Body of pancreas (tissue), 4 donors: ENCODE results near the gene RPRD1B. TPM values are rescaled to one million over a fixed set of nuclear protein-coding genes. Genes with fewer than 3 reads are reported as not detected.

Experiments used
- ATAC-seq: fragments of 150-250 bp; one replicate; pipeline ENCODE4 v1.9.1; 2016
- DNase-seq, 4 donors: peaks; one replicate each; pipeline ENCODE4 v3.0.0-alpha.2; 2019
- H3K27ac ChIP-seq, 4 donors: fragments of 200-600 bp; sonication (generic); 1 replicate in 3 of 4; 2 replicates in 1 of 4; pipeline versions ENCODE4 v1.5.1 to v1.6.1; 2016 to 2019; ENCODE audit warnings: mild to moderate bottlenecking in 1 of 4, mixed read lengths in 1 of 4, moderate library complexity in 1 of 4
- H3K27me3 ChIP-seq, 2 donors: fragments of 200-600 bp; sonication (generic); one replicate each; pipeline ENCODE4 v1.6.0; 2016; ENCODE audit warnings: mild to moderate bottlenecking in 1 of 2
- H3K36me3 ChIP-seq, 2 donors: fragments of 200-600 bp; sonication (generic); replicated peaks in 1 of 2; 2 replicates each; pipeline ENCODE4 v1.5.1; 2016; ENCODE audit warnings: low read depth in 2 of 2; ENCODE audit not compliant: insufficient read depth in 1 of 2
- H3K4me1 ChIP-seq: fragments of 200-600 bp; sonication (generic); one replicate; pipeline ENCODE4 v1.6.0; 2016
- H3K4me3 ChIP-seq, 2 donors: fragments of 200-600 bp; sonication (generic); 1 replicate in 1 of 2; 2 replicates in 1 of 2; pipeline ENCODE4 v1.5.1; 2016 to 2019
- H3K9me3 ChIP-seq, 3 donors: fragments of 200-600 bp; sonication (generic); 1 replicate in 2 of 3; 2 replicates in 1 of 3; pipeline ENCODE4 v1.5.1; 2016
- POLR2A ChIP-seq, 3 donors: fragments of 450-650 bp; IDR thresholded peaks; one replicate each; pipeline ENCODE4 v1.6.1; 2016; ENCODE audit warnings: antibody characterized with exemption in 3 of 3, mild to moderate bottlenecking in 2 of 3
- WGBS, 2 donors: methylation state at CpG; one replicate each; pipeline ENCODE4 v1.1.5; 2017; 5-methylcytosine and 5-hydroxymethylcytosine counted together
- intact Hi-C: fragments of 100-400 bp; cut with DNase I; formaldehyde crosslinking; loops from one replicate; pipeline ENCODE4 v1.15.1; 2023
- total RNA-seq, 2 donors: library from RNA; depleted of rRNA; stranded (reverse); fragments of >200 nt; gene quantifications; one replicate each; pipeline ENCODE4 v1.1.0, GENCODE V29; 2016
- TF ChIP-seq, protein P1 (sequence below), 7 experiments: fragments of 450-650 bp in 4 of 7; fragments of 200-600 bp in 3 of 7; sonication (generic) in 3 of 7; IDR thresholded peaks; one replicate each; pipeline ENCODE4 v1.5.1; 2016 to 2019; ENCODE audit warnings: antibody characterized with exemption in 7 of 7

RPRD1B gene
- total RNA-seq, 2 donors from 2014 or later = 8.8 to 12.5 TPM

DNA sequence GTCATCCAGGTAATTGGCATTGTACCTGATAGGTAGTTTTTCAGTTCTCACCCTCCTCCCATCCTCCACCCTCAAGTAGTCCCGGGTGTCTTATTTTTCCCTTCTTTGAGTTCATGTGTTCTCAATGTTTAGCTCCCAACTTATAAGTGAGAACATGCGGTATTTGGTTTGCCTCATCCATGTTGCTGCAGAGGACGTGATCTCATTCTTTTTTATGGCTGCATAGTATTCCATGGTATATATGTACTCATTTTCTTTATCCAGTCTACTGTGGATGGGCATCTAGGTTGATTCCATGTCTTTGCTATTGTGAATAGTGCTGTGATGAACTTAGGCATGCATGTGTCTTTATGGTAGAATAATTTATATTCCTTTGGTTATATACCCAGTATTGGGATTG lies 45.8 kb downstream of the RPRD1B start:
- TF ChIP-seq, protein P1, sequence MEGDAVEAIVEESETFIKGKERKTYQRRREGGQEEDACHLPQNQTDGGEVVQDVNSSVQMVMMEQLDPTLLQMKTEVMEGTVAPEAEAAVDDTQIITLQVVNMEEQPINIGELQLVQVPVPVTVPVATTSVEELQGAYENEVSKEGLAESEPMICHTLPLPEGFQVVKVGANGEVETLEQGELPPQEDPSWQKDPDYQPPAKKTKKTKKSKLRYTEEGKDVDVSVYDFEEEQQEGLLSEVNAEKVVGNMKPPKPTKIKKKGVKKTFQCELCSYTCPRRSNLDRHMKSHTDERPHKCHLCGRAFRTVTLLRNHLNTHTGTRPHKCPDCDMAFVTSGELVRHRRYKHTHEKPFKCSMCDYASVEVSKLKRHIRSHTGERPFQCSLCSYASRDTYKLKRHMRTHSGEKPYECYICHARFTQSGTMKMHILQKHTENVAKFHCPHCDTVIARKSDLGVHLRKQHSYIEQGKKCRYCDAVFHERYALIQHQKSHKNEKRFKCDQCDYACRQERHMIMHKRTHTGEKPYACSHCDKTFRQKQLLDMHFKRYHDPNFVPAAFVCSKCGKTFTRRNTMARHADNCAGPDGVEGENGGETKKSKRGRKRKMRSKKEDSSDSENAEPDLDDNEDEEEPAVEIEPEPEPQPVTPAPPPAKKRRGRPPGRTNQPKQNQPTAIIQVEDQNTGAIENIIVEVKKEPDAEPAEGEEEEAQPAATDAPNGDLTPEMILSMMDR (IDR thresholded peaks at IDR 0.05) = no peak
- TF ChIP-seq POLR2A (IDR thresholded peaks at IDR 0.05) = no peak
- peaks cover 0 to 6% of the 10 kb centered on the region in 2 donors for H3K36me3 ChIP-seq
- DNase-seq = no peak
- no peak overlapping the region for H3K4me3 ChIP-seq
- WGBS, 2 donors = 95 to 99% methylated on average over 3 of the region's 3 CpGs
- H3K27me3 ChIP-seq = no peaks in the 10 kb centered on the region
- no peaks in the 10 kb centered on the region for H3K9me3 ChIP-seq
- no peak overlapping the region for H3K27ac ChIP-seq
- intact Hi-C loops = no loop called here
- no peak for ATAC-seq
- peaks cover 10% of the 10 kb centered on the region for H3K4me1 ChIP-seq

DNA sequence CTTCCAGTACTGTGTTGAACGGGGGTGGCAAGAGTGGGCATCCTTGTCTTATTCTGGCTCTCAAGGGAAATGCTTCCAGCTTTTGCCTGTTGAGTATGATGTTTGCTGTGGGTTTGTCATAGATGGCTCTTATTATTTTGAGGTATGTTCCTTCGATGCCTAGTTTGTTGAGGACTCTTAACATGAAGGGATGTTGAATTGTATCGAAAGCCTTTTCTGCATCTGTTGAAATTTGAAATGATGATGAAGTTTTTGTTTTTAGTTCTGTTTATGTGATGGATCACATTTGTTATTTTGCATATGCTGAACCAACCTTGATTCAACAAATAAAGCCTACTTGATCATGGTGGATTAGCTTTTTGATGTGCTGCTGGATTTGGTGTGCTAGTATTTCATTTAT lies 48.0 kb downstream of the RPRD1B start:
- intact Hi-C loops = no loop called here
- no peak overlapping the region for H3K27ac ChIP-seq
- ATAC-seq (no peak), DNase-seq (no peak)
- no peaks in the 10 kb centered on the region for H3K27me3 ChIP-seq
- 72 to 100% methylated on average over 3 of the region's 3 CpGs for whole genome bisulfite sequencing, 2 donors
- no peak for TF ChIP-seq POLR2A (IDR thresholded peaks at IDR 0.05)
- TF ChIP-seq, protein P1 (IDR thresholded peaks at IDR 0.05) = no peak
- peaks cover 0 to 8% of the 10 kb centered on the region in 2 donors for H3K36me3 ChIP-seq
- peaks cover 4% of the 10 kb centered on the region for H3K4me1 ChIP-seq
- H3K9me3 ChIP-seq = no peaks in the 10 kb centered on the region
- no peak overlapping the region for H3K4me3 ChIP-seq

DNA sequence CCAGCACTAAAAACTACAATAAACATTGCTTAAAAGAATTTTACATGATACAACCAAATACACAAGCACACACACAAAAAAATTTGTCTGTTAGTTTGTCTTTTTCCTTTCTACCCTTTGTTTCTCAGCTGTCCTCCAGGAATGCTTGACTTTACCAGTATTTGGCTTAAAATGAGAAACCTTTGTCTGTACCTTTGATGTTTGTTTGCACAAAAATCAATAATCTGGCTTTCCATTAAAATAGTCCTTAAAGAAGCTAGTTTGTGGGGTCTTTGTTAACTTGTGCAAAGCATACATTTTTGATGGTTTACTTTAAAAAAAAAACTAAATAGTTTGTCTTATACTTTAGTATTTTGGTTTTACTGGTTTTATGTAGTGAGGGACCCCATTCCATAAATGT lies 49.3 kb downstream of the RPRD1B start:
- H3K4me1 ChIP-seq = peaks cover 4% of the 10 kb centered on the region
- ATAC-seq (no peak), DNase-seq (no peak)
- TF ChIP-seq, protein P1 (IDR thresholded peaks at IDR 0.05) = no peak
- TF ChIP-seq POLR2A (IDR thresholded peaks at IDR 0.05) = no peak
- no peak overlapping the region for H3K4me3 ChIP-seq
- peaks cover 0 to 7% of the 10 kb centered on the region in 2 donors for H3K36me3 ChIP-seq
- intact Hi-C loops = no loop called here
- no peaks in the 10 kb centered on the region for H3K27me3 ChIP-seq
- H3K27ac ChIP-seq = no peak overlapping the region
- no peaks in the 10 kb centered on the region for H3K9me3 ChIP-seq

DNA sequence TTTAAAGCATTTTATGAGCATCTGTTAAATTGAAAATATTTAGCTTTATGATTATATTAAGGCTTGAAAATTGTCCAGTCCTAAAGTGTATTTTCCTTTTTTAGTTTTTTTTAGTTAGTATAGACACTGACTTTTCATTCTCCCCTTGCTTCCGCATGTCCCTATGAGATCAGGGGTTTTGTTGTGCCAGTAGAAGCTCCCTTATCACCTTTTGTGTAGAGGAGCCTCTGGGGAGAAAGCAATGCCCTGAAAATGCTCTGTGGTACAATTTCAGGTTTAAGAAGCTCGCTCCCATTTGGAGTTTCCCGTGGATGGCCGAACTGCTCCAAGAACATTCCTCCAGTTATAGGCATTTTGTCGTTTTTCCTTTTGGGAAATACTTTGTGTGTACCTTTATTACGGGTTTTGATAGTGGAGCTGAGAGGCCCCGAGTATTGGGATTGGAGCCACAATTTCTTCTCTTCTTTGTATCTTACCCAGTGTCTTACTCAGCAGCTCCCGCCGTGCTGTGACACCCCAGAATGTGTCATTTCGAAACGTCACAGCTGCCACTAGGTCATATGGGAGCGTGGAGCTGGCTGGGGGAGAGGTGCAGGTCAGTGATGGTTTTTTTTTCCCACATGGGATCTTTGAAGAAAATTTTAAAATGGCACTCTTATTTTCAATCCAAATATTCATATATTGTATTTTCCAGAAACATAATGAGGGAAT lies 49.9 kb downstream of the RPRD1B start:
- no peak for DNase-seq
- Histone ChIP-seq H3K4me3 (no peak overlapping the region), H3K27ac (no peak overlapping the region), H3K9me3 (no peaks in the 10 kb centered on the region), H3K36me3 (peaks cover 0 to 7% of the 10 kb centered on the region in 2 donors), H3K27me3 (no peaks in the 10 kb centered on the region), H3K4me1 (peaks cover 4% of the 10 kb centered on the region)
- ATAC-seq = no peak
- intact Hi-C loops = no loop called here
- TF ChIP-seq, protein P1 (IDR thresholded peaks at IDR 0.05) = no peak
- no peak for TF ChIP-seq POLR2A (IDR thresholded peaks at IDR 0.05)
- WGBS, 2 donors = 81 to 87% methylated on average over 12 of the region's 12 CpGs

DNA sequence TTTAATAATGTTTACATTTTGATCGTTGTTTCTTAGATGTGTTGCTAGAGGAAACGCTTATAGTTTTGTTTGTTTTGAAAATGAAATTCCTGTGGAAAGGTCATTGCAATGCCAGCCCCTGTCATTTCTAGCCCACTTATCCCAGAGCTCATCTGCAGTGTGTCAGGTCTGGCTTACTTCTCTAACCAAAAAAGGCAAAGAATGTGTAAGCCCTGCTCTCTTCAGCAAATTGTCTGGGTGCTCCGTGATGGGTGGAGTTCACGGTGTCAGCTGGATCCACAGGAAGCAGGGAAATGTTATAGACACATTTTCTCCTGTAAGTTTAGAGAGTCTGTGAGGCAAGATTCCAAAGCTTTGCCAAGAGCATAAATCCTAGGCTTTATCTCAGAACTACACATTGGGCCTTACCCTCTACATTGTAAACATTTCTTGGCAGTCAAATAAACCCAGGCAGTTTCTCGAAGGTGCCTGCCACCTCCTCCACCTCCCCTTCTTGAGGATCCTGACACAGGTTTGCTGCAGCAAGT lies 50.9 kb downstream of the RPRD1B start:
- H3K4me1 ChIP-seq = peaks cover 4% of the 10 kb centered on the region
- DNase-seq = no peak
- ATAC-seq = no peak
- H3K4me3 ChIP-seq = no peak overlapping the region
- no peaks in the 10 kb centered on the region for H3K27me3 ChIP-seq
- intact Hi-C loops = no loop called here
- no peaks in the 10 kb centered on the region for H3K9me3 ChIP-seq
- 55 to 63% methylated on average over 5 of the region's 5 CpGs for WGBS, 2 donors
- peaks cover 0 to 4% of the 10 kb centered on the region in 2 donors for H3K36me3 ChIP-seq
- no peak overlapping the region for H3K27ac ChIP-seq
- TF ChIP-seq, protein P1 (IDR thresholded peaks at IDR 0.05) = no peak
- no peak for TF ChIP-seq POLR2A (IDR thresholded peaks at IDR 0.05)
